Measurements from ENCODE around the gene TSPAN5.
A peak's percentile ranks its signal among the peaks of the same experiment; 100 is the strongest.
"Not testable (repeated sequence)": the region's sequence is repeated elsewhere in the genome, so short reads cannot be mapped to it uniquely, and the experiment has no call there.

Gene TSPAN5

GRCh38 chr4:98542011-98542410 lies 116.4 kb downstream of the TSPAN5 start:
- no peak for DNase-seq

- DNase-seq, result no peak
These were observed 117.6 kb downstream of the TSPAN5 start for GRCh38 chr4:98540803-98541202.

GRCh38 chr4:98539741-98540140 lies 118.7 kb downstream of the TSPAN5 start:
- DNase-seq, result no peak

GRCh38 chr4:98539299-98539698 lies 119.1 kb downstream of the TSPAN5 start:
- DNase-seq, result no peak

GRCh38 chr4:98536631-98537030 lies 121.8 kb downstream of the TSPAN5 start:
- DNase-seq, result no peak

- DNase-seq, result not testable (repeated sequence)
These were observed 124.3 kb downstream of the TSPAN5 start for GRCh38 chr4:98534146-98534545.

- DNase-seq, result no peak
These were observed 127.8 kb downstream of the TSPAN5 start for GRCh38 chr4:98530572-98530971.

- no peak for DNase-seq
These were observed 128.3 kb downstream of the TSPAN5 start for GRCh38 chr4:98529970-98530569.

GRCh38 chr4:98528882-98529281 lies 129.5 kb downstream of the TSPAN5 start:
- DNase-seq, result no peak

GRCh38 chr4:98527534-98528269 lies 130.7 kb downstream of the TSPAN5 start:
- no peak for DNase-seq

- no peak for DNase-seq
These were observed 134.2 kb downstream of the TSPAN5 start for GRCh38 chr4:98524230-98524629.

GRCh38 chr4:98522636-98523395 lies 135.6 kb downstream of the TSPAN5 start:
- DNase-seq, result peak; percentile 92

GRCh38 chr4:98522062-98522461 lies 136.3 kb downstream of the TSPAN5 start:
- no peak for DNase-seq

GRCh38 chr4:98521486-98521885 lies 136.9 kb downstream of the TSPAN5 start:
- DNase-seq, result no peak

- DNase-seq, result peak; percentile 77
These were observed 139.0 kb downstream of the TSPAN5 start for GRCh38 chr4:98519268-98519977.

- DNase-seq, result no peak
These were observed 139.7 kb downstream of the TSPAN5 start for GRCh38 chr4:98518559-98519267.

GRCh38 chr4:98517218-98518021 lies 141.0 kb downstream of the TSPAN5 start:
- DNase-seq, result peak; percentile 49

- DNase-seq, result no peak
These were observed 141.8 kb downstream of the TSPAN5 start for GRCh38 chr4:98516441-98517217.

GRCh38 chr4:98516042-98516440 lies 142.4 kb downstream of the TSPAN5 start:
- DNase-seq, result peak; percentile 89

- DNase-seq, result peak; percentile 52
These were observed 143.0 kb downstream of the TSPAN5 start for GRCh38 chr4:98515470-98515809.

All from EL (cell line).